ENCODE results near the gene PREB. TPM values are rescaled to one million over a fixed set of nuclear protein-coding genes. Genes with fewer than 3 reads are reported as not detected.

Gene PREB
- total and polyA plus RNA-seq, 2 of the 13 experiments (the other 11 are each of a cell fraction or from before 2014, with no cell fraction given) = 112 to 192 TPM

- TF ChIP-seq ZNF576 (CRISPR knock-in tag; IDR thresholded peaks at IDR 0.05) (no peak), ZNF510 (CRISPR knock-in tag; IDR thresholded peaks at IDR 0.05; ENCODE audit: low read depth) (no peak), ERF (CRISPR knock-in tag; IDR thresholded peaks at IDR 0.05) (peak; percentile 46; the same call in 1 of the 2 replicates), NR2F1 (CRISPR knock-in tag; IDR thresholded peaks at IDR 0.05) (no peak), NR2F6 (IDR thresholded peaks at IDR 0.05) (no peak), NR2F6 (CRISPR knock-in tag; IDR thresholded peaks at IDR 0.05) (peak; percentile 65; the same call in 1 of the 2 replicates), ZNF512 (CRISPR knock-in tag; IDR thresholded peaks at IDR 0.05) (no peak), SETDB1 (CRISPR knock-in tag; IDR thresholded peaks at IDR 0.05; ENCODE audit: borderline replicate concordance) (no peak), ZKSCAN5 (CRISPR knock-in tag; IDR thresholded peaks at IDR 0.05) (no peak), PBX2 (CRISPR knock-in tag; IDR thresholded peaks at IDR 0.05) (no peak), ZFP62 (CRISPR knock-in tag; IDR thresholded peaks at IDR 0.05) (no peak), MYNN (CRISPR knock-in tag; IDR thresholded peaks at IDR 0.05; ENCODE audit: low read depth) (no peak), ZBTB43 (CRISPR knock-in tag; conservative IDR thresholded peaks at IDR 0.05) (no peak), TFDP1 (CRISPR knock-in tag; IDR thresholded peaks at IDR 0.05; ENCODE audit: borderline replicate concordance) (no peak), ZNF142 (CRISPR knock-in tag; IDR thresholded peaks at IDR 0.05) (no peak), KLF6 (CRISPR knock-in tag; IDR thresholded peaks at IDR 0.05) (no peak), TEAD3 (CRISPR knock-in tag; optimal IDR thresholded peaks at IDR 0.05; ENCODE audit: borderline replicate concordance) (peak; percentile 37), NFE2 (CRISPR knock-in tag; IDR thresholded peaks at IDR 0.05) (no peak), NFYB (CRISPR knock-in tag; IDR thresholded peaks at IDR 0.05) (no peak)
These were observed 17.8 kb upstream of the PREB start (continued) for GRCh38 chr2:27152102-27152795.

Data from HepG2 (cell line).